Measurements from ENCODE around the gene CLMN.

CLMN gene

DNA sequence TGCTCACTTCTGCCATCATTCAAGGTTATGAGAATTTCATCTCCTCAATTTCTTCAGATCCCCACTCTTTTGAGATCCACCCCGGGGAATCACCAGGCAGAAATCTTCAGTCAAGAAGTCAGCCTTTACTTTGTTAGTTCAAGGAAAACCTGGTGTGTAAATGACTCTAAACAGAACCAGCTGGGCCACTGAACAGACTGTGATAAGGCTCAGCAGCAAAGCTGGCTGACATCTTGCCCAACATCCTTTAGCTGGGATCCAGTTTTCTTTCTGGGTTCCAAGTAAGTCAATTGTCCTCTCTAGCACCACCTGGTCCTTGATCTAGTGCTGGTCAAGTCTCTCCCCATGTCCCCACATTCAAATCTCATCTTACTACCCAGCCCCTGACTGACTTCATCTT, 11.6 kb downstream of the CLMN start:
- H3K4me1 ChIP-seq (ENCODE audit: control insufficient read depth, low read depth, low read length), result no peaks in the 10 kb centered on the region
- H3K9ac ChIP-seq (ENCODE audit: low read length), result no peak overlapping the region
- H3K4me3 ChIP-seq (ENCODE audit: low read length), result no peak overlapping the region
- no peak overlapping the region for H3K27ac ChIP-seq (ENCODE audit: low read length)
- H3K36me3 ChIP-seq (ENCODE audit: control insufficient read depth, low read depth, low read length), result no peaks in the 10 kb centered on the region
- H3K9me3 ChIP-seq (ENCODE audit: control insufficient read depth, low read depth, low read length), result no peaks in the 10 kb centered on the region
- H3K27me3 ChIP-seq (ENCODE audit: control insufficient read depth, insufficient read depth, low read length), result no peaks in the 10 kb centered on the region

DNA sequence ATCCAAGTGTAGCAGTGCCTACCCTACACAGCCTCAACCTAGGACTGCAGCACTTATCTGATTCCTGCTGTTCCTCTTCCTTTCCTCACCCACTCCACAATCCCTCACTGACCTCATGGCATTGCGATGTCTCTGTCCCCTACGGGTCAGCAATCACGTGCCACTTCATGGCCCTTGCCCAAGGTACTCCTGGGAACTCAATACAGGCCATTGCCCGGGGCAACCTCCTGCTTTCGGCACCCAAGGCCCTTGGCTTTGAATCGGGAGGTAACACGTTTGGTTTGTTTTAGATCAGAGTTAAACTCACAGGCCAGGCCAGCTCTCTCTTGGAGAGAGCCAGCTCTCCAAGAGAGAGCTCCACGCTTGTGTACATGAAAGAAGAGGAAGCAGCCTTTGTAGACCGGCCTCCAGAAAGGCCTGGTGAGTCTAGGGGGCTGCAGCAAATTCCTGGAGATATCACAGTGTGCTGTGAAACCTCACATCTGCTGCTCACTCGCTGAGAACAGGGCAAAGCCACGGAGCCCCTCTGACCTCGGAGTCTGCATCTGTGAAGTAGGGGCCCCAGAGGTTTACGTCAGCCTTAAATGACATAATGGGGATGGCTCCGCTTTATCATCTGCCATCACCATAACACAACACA, 12.2 kb downstream of the CLMN start:
- Histone ChIP-seq H3K9ac (ENCODE audit: low read length) (no peak overlapping the region), H3K9me3 (ENCODE audit: control insufficient read depth, low read depth, low read length) (no peaks in the 10 kb centered on the region), H3K27me3 (ENCODE audit: control insufficient read depth, insufficient read depth, low read length) (no peaks in the 10 kb centered on the region), H3K4me1 (ENCODE audit: control insufficient read depth, low read depth, low read length) (no peaks in the 10 kb centered on the region), H3K4me3 (ENCODE audit: low read length) (no peak overlapping the region), H3K36me3 (ENCODE audit: control insufficient read depth, low read depth, low read length) (no peaks in the 10 kb centered on the region), H3K27ac (ENCODE audit: low read length) (no peak overlapping the region)

DNA sequence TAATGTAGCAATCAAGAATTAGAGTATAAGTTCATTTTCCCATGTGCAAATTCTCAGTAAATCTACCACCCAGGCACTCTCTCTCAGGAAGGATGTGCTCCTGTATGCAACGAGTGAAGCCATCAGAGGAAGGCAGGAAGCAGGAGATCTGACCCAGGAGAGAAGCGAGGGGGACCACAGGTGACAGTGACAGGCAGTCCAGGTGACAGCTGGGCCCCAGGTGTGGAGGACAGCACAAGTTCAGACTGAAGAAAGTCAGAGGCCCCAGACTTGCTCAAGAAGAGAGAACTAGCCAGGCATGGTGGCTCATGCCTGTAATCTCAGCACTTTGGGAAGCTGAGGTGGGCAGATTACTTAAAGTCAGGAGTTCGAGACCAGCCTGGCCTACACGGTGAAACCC, 13.8 kb downstream of the CLMN start:
- Histone ChIP-seq H3K9ac (ENCODE audit: low read length) (no peak overlapping the region), H3K4me1 (ENCODE audit: control insufficient read depth, low read depth, low read length) (no peaks in the 10 kb centered on the region), H3K4me3 (ENCODE audit: low read length) (no peak overlapping the region), H3K9me3 (ENCODE audit: control insufficient read depth, low read depth, low read length) (no peaks in the 10 kb centered on the region), H3K36me3 (ENCODE audit: control insufficient read depth, low read depth, low read length) (no peaks in the 10 kb centered on the region), H3K27ac (ENCODE audit: low read length) (no peak overlapping the region), H3K27me3 (ENCODE audit: control insufficient read depth, insufficient read depth, low read length) (no peaks in the 10 kb centered on the region)

DNA sequence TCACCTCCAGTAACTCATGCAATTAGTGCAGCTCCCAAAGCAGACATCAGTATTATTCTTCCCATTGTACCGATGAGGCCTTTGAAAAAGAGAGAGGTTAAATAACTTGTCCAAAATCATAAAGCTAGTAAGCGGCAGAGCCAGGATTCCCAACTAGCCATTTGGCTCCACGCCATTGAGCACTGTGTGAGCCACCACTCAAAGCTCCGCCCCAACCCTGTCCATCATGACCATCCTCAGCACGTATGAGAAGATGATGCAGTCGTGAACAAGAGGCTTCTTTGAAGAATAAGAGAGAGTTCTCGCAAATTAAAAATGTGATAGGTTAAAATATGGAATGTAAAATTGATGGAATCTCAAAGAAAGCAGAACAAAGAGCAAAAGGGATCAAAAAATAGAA, 14.6 kb downstream of the CLMN start:
- Histone ChIP-seq H3K27ac (ENCODE audit: low read length) (no peak overlapping the region), H3K9me3 (ENCODE audit: control insufficient read depth, low read depth, low read length) (no peaks in the 10 kb centered on the region), H3K27me3 (ENCODE audit: control insufficient read depth, insufficient read depth, low read length) (no peaks in the 10 kb centered on the region)

DNA sequence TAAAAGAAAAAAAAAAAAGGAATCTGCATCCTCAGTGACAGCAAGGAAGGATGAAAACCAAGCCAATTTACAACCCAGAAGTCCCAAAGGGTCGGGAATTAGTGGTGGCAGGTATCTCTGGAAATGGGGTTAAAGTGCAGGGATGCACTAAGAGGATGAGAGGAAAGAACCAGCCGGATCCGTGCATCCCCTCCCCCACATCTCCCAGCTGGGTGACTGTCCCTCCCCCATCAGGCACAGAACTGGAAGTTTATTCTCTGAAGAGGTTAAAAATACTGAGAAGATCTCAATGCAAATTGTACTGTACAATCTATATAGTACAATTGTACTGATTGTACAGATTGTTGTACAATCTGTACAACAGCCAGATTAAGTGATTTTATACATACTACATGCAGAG, 15.4 kb downstream of the CLMN start:
- no peaks in the 10 kb centered on the region for H3K36me3 ChIP-seq (ENCODE audit: control insufficient read depth, low read depth, low read length)
- H3K27me3 ChIP-seq (ENCODE audit: control insufficient read depth, insufficient read depth, low read length), result no peaks in the 10 kb centered on the region
- no peaks in the 10 kb centered on the region for H3K9me3 ChIP-seq (ENCODE audit: control insufficient read depth, low read depth, low read length)
- H3K4me1 ChIP-seq (ENCODE audit: control insufficient read depth, low read depth, low read length), result no peaks in the 10 kb centered on the region
- no peak overlapping the region for H3K27ac ChIP-seq (ENCODE audit: low read length)
- H3K9ac ChIP-seq (ENCODE audit: low read length), result no peak overlapping the region
- H3K4me3 ChIP-seq (ENCODE audit: low read length), result no peak overlapping the region

More for the DNA sequence above, 14.6 kb downstream of the CLMN start:
- Histone ChIP-seq H3K4me3 (ENCODE audit: low read length) (no peak overlapping the region), H3K36me3 (ENCODE audit: control insufficient read depth, low read depth, low read length) (no peaks in the 10 kb centered on the region), H3K9ac (ENCODE audit: low read length) (no peak overlapping the region), H3K4me1 (ENCODE audit: control insufficient read depth, low read depth, low read length) (no peaks in the 10 kb centered on the region)

DNA sequence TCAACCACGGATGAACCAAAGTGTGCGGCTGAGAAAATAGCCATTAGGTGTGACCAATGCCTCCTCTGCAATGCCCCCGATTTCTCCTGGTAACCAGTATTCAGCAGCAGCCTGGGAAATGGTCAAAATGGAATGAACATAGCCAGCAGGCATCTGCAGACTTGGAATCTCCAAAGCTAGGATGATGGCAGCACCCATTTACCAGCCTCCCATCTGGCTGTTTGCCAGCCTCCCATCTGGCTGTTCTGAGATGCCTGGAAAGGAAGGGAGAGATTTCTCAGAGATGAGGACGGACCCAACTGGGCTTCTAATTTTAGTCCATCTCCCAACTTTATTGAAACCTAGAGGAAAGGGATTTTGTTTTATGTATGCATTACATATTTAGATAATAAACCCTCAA, 16.2 kb downstream of the CLMN start:
- Histone ChIP-seq H3K36me3 (ENCODE audit: control insufficient read depth, low read depth, low read length) (no peaks in the 10 kb centered on the region), H3K27ac (ENCODE audit: low read length) (no peak overlapping the region), H3K9ac (ENCODE audit: low read length) (no peak overlapping the region), H3K4me3 (ENCODE audit: low read length) (no peak overlapping the region), H3K9me3 (ENCODE audit: control insufficient read depth, low read depth, low read length) (no peaks in the 10 kb centered on the region), H3K27me3 (ENCODE audit: control insufficient read depth, insufficient read depth, low read length) (no peaks in the 10 kb centered on the region), H3K4me1 (ENCODE audit: control insufficient read depth, low read depth, low read length) (no peaks in the 10 kb centered on the region)

DNA sequence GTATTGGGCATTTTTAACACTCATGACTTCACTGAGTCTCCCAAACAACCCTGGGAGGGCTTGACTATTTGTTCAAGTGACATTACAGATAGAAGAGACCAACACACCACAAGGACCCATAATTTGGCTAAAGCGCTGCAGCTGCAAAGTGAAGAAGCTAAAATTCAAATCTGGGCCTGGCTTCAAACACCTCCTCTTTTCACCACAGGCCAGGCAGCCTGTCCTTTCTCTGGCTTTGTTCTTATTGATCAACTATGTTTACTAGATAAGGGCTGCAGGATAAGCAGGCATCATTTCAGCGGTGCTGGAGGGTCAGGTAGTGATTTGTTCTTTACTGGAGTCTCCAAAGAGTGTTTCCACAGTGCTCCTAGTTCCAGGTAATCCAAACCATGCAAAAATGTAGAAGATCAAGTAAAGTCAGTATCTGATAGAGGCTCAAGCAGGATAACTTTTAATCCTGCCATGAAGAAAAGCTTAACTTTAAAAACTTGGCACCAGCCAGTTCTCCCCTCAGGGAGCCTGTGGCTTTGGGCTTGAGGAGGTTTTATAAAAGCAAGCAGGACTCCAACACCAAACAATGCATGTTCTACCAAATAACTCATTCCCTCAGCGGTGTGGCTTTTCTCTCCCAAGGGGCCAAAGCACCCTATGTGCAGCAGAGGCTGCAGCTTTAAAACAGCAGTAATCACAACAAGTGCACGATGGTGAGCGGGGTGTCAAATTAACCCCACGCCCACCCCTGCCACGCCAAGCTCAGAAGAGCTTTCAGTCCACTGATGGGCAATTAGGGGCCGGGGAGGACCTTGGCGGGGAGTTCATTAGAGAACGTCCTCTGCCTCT, 16.8 kb downstream of the CLMN start:
- H3K4me3 ChIP-seq (ENCODE audit: low read length), result no peak overlapping the region
- H3K27me3 ChIP-seq (ENCODE audit: control insufficient read depth, insufficient read depth, low read length), result no peaks in the 10 kb centered on the region
- no peaks in the 10 kb centered on the region for H3K9me3 ChIP-seq (ENCODE audit: control insufficient read depth, low read depth, low read length)
- H3K9ac ChIP-seq (ENCODE audit: low read length), result no peak overlapping the region
- no peak overlapping the region for H3K27ac ChIP-seq (ENCODE audit: low read length)
- H3K4me1 ChIP-seq (ENCODE audit: control insufficient read depth, low read depth, low read length), result no peaks in the 10 kb centered on the region
- H3K36me3 ChIP-seq (ENCODE audit: control insufficient read depth, low read depth, low read length), result no peaks in the 10 kb centered on the region

DNA sequence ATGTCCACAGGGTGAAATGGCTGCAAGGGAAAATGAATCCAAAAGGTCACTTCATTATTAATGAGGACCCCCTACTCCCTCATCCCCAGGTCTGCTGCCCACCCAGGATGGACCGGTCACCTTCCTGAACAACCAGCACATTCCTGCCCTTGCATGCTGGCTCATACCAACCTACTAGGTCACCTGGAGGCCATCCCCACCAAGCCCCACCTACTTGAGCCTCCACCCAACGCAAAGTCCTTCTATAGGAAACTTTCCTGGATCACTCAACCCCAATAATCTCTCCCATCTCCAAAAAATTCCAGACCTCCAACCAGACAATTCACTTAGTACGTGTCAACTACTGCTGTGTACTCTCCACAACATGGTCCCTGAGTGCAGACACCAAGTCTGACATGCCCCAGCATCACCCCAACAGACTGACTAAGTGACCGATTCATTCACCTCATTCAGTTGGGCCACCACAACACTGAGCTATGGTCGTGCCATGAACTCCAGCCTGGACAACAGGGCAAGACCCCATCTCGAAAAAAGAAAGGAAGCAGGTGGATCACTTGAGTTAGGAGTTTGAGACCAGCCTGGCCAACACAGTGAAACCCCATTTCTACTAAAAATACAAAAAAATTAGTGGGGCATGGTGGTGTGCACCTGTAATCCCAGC, 18.1 kb downstream of the CLMN start:
- Histone ChIP-seq H3K36me3 (ENCODE audit: control insufficient read depth, low read depth, low read length) (no peaks in the 10 kb centered on the region), H3K4me1 (ENCODE audit: control insufficient read depth, low read depth, low read length) (no peaks in the 10 kb centered on the region), H3K27ac (ENCODE audit: low read length) (no peak overlapping the region)

DNA sequence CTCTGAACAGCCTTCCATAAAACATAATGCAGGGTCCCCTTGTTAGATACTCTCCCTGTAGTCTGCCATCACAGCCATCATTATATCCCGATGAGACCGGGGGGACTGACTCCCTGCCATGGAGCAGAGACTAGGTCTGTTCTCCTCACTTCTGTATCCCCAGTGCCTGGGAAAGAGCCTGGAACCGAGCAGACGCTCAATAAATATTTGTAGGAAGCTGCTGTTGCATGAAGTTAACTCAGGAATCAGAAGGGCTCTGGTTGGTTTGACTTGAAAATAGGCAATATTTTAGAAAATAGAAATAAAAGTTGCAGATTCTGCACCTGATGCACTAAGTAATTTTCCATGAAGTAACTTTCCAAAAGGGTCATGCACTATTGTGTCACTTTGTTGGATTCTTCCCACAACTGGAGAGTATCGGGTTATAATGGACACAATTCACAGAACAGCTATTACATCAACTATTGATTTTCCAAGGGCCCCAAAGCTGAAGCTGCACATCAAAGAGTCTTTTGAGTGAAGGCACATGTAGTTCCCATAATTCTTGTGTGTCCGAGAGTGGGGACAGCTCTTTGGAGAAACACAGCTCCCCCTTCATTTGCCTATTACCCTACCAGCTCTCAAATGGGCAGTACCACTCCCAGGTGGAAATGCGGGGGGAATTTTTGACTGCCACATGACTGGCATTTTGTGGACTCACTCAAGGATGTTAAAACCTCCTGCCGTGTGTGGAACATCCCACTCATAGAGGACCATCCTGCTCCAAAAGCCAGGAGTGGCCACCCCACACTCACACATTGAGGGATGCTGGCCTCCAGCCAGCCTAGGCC, 18.8 kb downstream of the CLMN start:
- no peaks in the 10 kb centered on the region for H3K27me3 ChIP-seq (ENCODE audit: control insufficient read depth, insufficient read depth, low read length)
- H3K4me1 ChIP-seq (ENCODE audit: control insufficient read depth, low read depth, low read length), result no peaks in the 10 kb centered on the region
- H3K36me3 ChIP-seq (ENCODE audit: control insufficient read depth, low read depth, low read length), result no peaks in the 10 kb centered on the region
- H3K27ac ChIP-seq (ENCODE audit: low read length), result no peak overlapping the region
- no peaks in the 10 kb centered on the region for H3K9me3 ChIP-seq (ENCODE audit: control insufficient read depth, low read depth, low read length)
- no peak overlapping the region for H3K9ac ChIP-seq (ENCODE audit: low read length)
- H3K4me3 ChIP-seq (ENCODE audit: low read length), result no peak overlapping the region

More for the DNA sequence above, 18.1 kb downstream of the CLMN start:
- Histone ChIP-seq H3K9me3 (ENCODE audit: control insufficient read depth, low read depth, low read length) (no peaks in the 10 kb centered on the region), H3K9ac (ENCODE audit: low read length) (no peak overlapping the region), H3K27me3 (ENCODE audit: control insufficient read depth, insufficient read depth, low read length) (no peaks in the 10 kb centered on the region), H3K4me3 (ENCODE audit: low read length) (no peak overlapping the region)

DNA sequence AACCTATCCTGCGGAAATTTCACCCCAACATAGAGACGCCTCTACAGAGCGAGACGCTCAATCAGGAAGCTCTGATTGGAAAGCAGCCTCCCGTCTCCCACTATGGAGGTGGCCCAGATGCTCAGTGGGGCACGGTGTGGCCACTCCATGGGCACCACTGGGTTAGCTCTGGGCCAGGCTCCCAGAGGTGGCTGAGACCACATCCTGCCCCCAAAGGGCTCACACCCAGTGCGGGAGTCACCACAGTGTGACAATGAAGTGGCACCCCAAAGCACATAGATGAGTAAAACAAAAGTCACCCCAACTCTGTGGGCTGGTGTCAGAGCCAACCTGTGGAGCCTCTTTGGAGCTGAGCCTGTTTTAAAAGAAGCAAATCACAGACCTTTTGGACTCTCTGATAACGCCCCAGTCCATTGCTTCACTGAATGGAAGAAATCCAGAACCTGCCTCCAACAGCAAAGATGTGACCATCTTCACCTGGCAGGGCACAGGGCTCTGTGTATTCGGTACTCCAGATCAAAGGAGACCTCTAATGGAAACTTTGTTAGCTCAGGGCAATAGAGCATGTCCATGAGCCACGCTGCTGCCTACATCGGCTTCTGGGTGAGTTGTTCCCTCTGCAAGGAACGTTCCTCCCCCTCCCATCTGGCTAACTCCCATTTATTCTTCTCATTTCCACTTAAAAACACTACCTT, 19.6 kb downstream of the CLMN start:
- no peaks in the 10 kb centered on the region for H3K27me3 ChIP-seq (ENCODE audit: control insufficient read depth, insufficient read depth, low read length)
- H3K4me3 ChIP-seq (ENCODE audit: low read length), result no peak overlapping the region
- no peak overlapping the region for H3K27ac ChIP-seq (ENCODE audit: low read length)
- no peaks in the 10 kb centered on the region for H3K4me1 ChIP-seq (ENCODE audit: control insufficient read depth, low read depth, low read length)
- H3K36me3 ChIP-seq (ENCODE audit: control insufficient read depth, low read depth, low read length), result no peaks in the 10 kb centered on the region
- no peak overlapping the region for H3K9ac ChIP-seq (ENCODE audit: low read length)
- H3K9me3 ChIP-seq (ENCODE audit: control insufficient read depth, low read depth, low read length), result no peaks in the 10 kb centered on the region

DNA sequence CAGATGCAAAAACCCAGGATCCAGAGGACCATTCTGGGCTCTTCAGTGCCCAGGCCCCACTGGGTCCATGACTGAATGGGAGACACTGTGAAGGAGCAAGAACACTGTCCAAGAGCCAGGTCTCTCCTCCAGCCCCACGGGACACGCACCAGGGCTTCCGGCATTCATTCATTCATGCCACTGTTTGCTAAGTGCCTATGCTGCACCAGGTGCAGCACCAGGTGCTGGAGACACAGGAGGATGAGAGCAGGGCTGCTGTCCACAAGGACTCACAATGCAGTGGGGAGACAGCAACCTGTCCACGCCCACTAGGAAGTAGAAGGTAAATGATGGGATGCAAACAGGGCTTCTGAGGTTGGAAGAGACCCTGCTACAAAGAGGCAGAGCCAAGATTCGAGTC, 20.4 kb downstream of the CLMN start:
- Histone ChIP-seq H3K9ac (ENCODE audit: low read length) (no peak overlapping the region), H3K4me1 (ENCODE audit: control insufficient read depth, low read depth, low read length) (no peaks in the 10 kb centered on the region), H3K4me3 (ENCODE audit: low read length) (no peak overlapping the region), H3K27ac (ENCODE audit: low read length) (no peak overlapping the region), H3K27me3 (ENCODE audit: control insufficient read depth, insufficient read depth, low read length) (no peaks in the 10 kb centered on the region), H3K9me3 (ENCODE audit: control insufficient read depth, low read depth, low read length) (no peaks in the 10 kb centered on the region), H3K36me3 (ENCODE audit: control insufficient read depth, low read depth, low read length) (no peaks in the 10 kb centered on the region)

Measured in iPS-18a (cell line).